GM23338 (cell line): ENCODE measurements around the gene TRAF3. TPM values are rescaled to one million over a fixed set of nuclear protein-coding genes. Genes with fewer than 3 reads are reported as not detected.

ENCODE experiments used
- ATAC-seq: fragments of 200-7000 bp; cut with Tn5 transposase; 3 replicates; pipeline ENCODE4 v1.9.1; 2020
- DNase-seq: peaks from one replicate; pipeline ENCODE4 v3.0.0-alpha.2; 2015; ENCODE audit warnings: low spot score
- H2AFZ ChIP-seq: fragments of 200-600 bp; sonication (generic); 2 replicates; pipeline ENCODE4 v1.8.0; 2016; ENCODE audit warnings: antibody characterized with exemption, mild to moderate bottlenecking, moderate library complexity
- H3F3A ChIP-seq: fragments of 200-600 bp; sonication (generic); replicated peaks from 2 replicates; pipeline ENCODE4 v1.8.0; 2017; ENCODE audit warnings: antibody characterized with exemption, mixed run types, low read depth
- H3K27ac ChIP-seq: fragments of 200-600 bp; sonication (generic); 2 replicates; pipeline ENCODE4 v1.6.1; 2016; ENCODE audit warnings: low read depth
- H3K27me3 ChIP-seq: fragments of 200-600 bp; sonication (generic); 2 replicates; pipeline ENCODE4 v1.8.0; 2016; ENCODE audit warnings: mild to moderate bottlenecking, mixed run types, moderate library complexity; ENCODE audit not compliant: insufficient read depth
- H3K36me3 ChIP-seq: fragments of 200-600 bp; sonication (generic); 2 replicates; pipeline ENCODE4 v1.8.0; 2016; ENCODE audit warnings: mild to moderate bottlenecking; ENCODE audit not compliant: insufficient read depth
- H3K4me1 ChIP-seq: fragments of 200-600 bp; sonication (generic); 2 replicates; pipeline ENCODE4 v1.8.0; 2016; ENCODE audit warnings: mild to moderate bottlenecking, moderate library complexity; ENCODE audit not compliant: insufficient read depth
- H3K4me2 ChIP-seq: fragments of 200-600 bp; sonication (generic); 2 replicates; pipeline ENCODE4 v1.7.1; 2017; ENCODE audit warnings: mixed run types
- H3K4me3 ChIP-seq: fragments of 200-600 bp; sonication (generic); 2 replicates; pipeline ENCODE4 v1.6.1; 2016; ENCODE audit warnings: mixed run types
- H3K79me2 ChIP-seq: fragments of 200-600 bp; sonication (generic); replicated peaks from 2 replicates; pipeline ENCODE4 v1.8.0; 2017; ENCODE audit warnings: mild to moderate bottlenecking; ENCODE audit not compliant: insufficient read depth
- H3K9me2 ChIP-seq: fragments of 200-600 bp; sonication (generic); 2 replicates; pipeline ENCODE4 v1.8.0; 2017; ENCODE audit not compliant: insufficient read depth
- H4K20me1 ChIP-seq: fragments of 200-600 bp; sonication (generic); replicated peaks from 2 replicates; pipeline ENCODE4 v1.8.0; 2017; ENCODE audit warnings: mild to moderate bottlenecking; ENCODE audit not compliant: insufficient read depth
- H3K27ac Mint-ChIP-seq: 2 replicates; pipeline ENCODE4 v1.8.0; 2020; ENCODE audit warnings: inconsistent platforms, mild to moderate bottlenecking, moderate library complexity, mixed read lengths
- H3K27me3 Mint-ChIP-seq: 3 replicates; pipeline ENCODE4 v1.8.0; 2022; ENCODE audit warnings: low read depth, mild to moderate bottlenecking, moderate library complexity, mixed read lengths, inconsistent platforms; ENCODE audit not compliant: insufficient read depth, poor library complexity
- H3K36me3 Mint-ChIP-seq: 3 replicates; pipeline ENCODE4 v1.8.0; 2021; ENCODE audit warnings: low read depth, mild to moderate bottlenecking, inconsistent platforms, moderate library complexity, mixed read lengths
- H3K4me1 Mint-ChIP-seq: 3 replicates; pipeline ENCODE4 v1.8.0; 2020; ENCODE audit warnings: mild to moderate bottlenecking, inconsistent platforms, mixed read lengths
- H3K4me3 Mint-ChIP-seq: 3 replicates; pipeline ENCODE4 v1.8.0; 2021; ENCODE audit warnings: moderate library complexity, mild to moderate bottlenecking, inconsistent platforms, mixed read lengths
- H3K9me3 Mint-ChIP-seq: 3 replicates; pipeline ENCODE4 v1.8.0; 2020; ENCODE audit warnings: moderate library complexity, mild to moderate bottlenecking, inconsistent platforms, mixed read lengths
- CREB1 ChIP-seq: fragments of 250-450 bp; sonication (Bioruptor Pico); IDR thresholded peaks from 2 replicates; pipeline ENCODE4 v1.5.0; 2020; ENCODE audit warnings: low read depth, mild to moderate bottlenecking, moderate library complexity
- EZH2 ChIP-seq: fragments of 200-600 bp; sonication (generic); IDR thresholded peaks from one replicate; pipeline ENCODE4 v1.8.0; 2017; ENCODE audit warnings: antibody characterized with exemption, mild to moderate bottlenecking, low read depth; ENCODE audit not compliant: unreplicated experiment
- JUNB ChIP-seq: IDR thresholded peaks from one replicate; pipeline ENCODE4 v1.6.1; 2016; ENCODE audit warnings: antibody characterized with exemption; ENCODE audit not compliant: unreplicated experiment
- NANOG ChIP-seq: IDR thresholded peaks from 2 replicates; pipeline ENCODE4 v1.6.1; 2016; ENCODE audit warnings: antibody characterized with exemption, borderline replicate concordance
- POLR2AphosphoS5 ChIP-seq: IDR thresholded peaks from 2 replicates; pipeline ENCODE4 v1.6.1; 2016; ENCODE audit warnings: antibody characterized with exemption, low read depth
- REST ChIP-seq: IDR thresholded peaks from one replicate; pipeline ENCODE4 v1.6.1; 2018; ENCODE audit warnings: antibody characterized with exemption; ENCODE audit not compliant: unreplicated experiment
- ZNF114 ChIP-seq: fragments of 250-450 bp; sonication (Bioruptor Pico); IDR thresholded peaks from 2 replicates; pipeline ENCODE4 v1.5.0; 2020; ENCODE audit warnings: mild to moderate bottlenecking, moderate library complexity
- ZNF331 ChIP-seq: fragments of 250-450 bp; sonication (Bioruptor Pico); IDR thresholded peaks from 2 replicates; pipeline ENCODE4 v1.5.0; 2020; ENCODE audit warnings: low read depth, mild to moderate bottlenecking, moderate library complexity
- ZNF462 ChIP-seq: fragments of 250-450 bp; sonication (Bioruptor Pico); IDR thresholded peaks from 2 replicates; pipeline ENCODE4 v1.5.0; 2020; ENCODE audit warnings: mild to moderate bottlenecking, moderate library complexity
- polyA plus RNA-seq: library from polyadenylated mRNA; unstranded; fragments of >200 nt; fragmentation: Nextera tagmentation; extraction: Ambion mirVana; gene quantifications from 2 replicates; pipeline ENCODE4 v1.2.1, GENCODE V29; 2016
- total RNA-seq: library from RNA; depleted of rRNA; stranded (reverse); fragments of >200 nt; shearing (Covaris generic); gene quantifications from 2 replicates; pipeline ENCODE4 v1.2.3, GENCODE V29; 2014
- TF ChIP-seq, protein P1 (sequence below), 2 experiments: fragments of 200-600 bp in 1 of 2; sonication (generic) in 1 of 2; conservative IDR thresholded peaks; 2 replicates each; pipeline versions ENCODE4 v1.5.1 to v1.6.1; 2016 to 2017; ENCODE audit warnings: antibody characterized with exemption in 2 of 2, low read depth in 2 of 2, mild to moderate bottlenecking in 2 of 2, moderate library complexity in 1 of 2

The TRAF3 gene
- total and polyA plus RNA-seq, 2 experiments from 2014 or later = 3.7 to 9.3 TPM

DNA sequence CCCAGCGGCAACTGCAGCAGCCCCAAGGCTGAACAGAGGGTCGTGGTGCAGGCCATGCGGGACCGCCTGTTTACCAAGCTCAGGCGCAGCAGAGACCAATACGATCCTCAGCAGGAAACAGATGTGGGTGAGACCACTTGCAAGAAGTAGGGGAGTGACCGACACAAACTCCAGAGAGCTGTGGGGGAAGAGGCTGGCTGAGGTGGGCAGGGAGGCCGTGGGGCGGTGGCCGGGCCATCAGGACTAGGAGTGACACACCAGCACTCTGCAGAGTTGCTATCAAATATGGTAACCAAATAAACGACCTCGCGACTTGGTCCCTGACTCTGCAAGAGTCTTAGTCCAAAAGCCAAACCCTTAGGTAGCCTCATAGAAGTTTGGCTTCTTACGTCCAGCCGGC is 175.9 kb downstream of the TRAF3 start:
- no peaks in the 10 kb centered on the region for H3F3A ChIP-seq
- H4K20me1 ChIP-seq = no peaks in the 10 kb centered on the region; the same call in 1 of the 2 replicates
- no peaks in the 10 kb centered on the region for H3K27me3 ChIP-seq
- Mint-ChIP-seq H3K4me3 (no peak overlapping the region), H3K36me3 (peaks cover 68% of the 10 kb centered on the region), H3K27ac (no peak overlapping the region), H3K9me3 (no peaks in the 10 kb centered on the region), H3K4me1 (no peaks in the 10 kb centered on the region), H3K27me3 (peaks cover 3% of the 10 kb centered on the region)
- H3K27ac ChIP-seq = no peak overlapping the region
- H3K79me2 ChIP-seq = no peaks in the 10 kb centered on the region
- H3K4me1 ChIP-seq = no peaks in the 10 kb centered on the region
- TF ChIP-seq ZNF114 (CRISPR knock-in tag) = no peak
- no peak for TF ChIP-seq ZNF462 (CRISPR knock-in tag)
- TF ChIP-seq ZNF331 (CRISPR knock-in tag) = no peak
- H3K4me3 ChIP-seq = no peak overlapping the region
- no peak overlapping the region for H3K4me2 ChIP-seq
- H3K9me2 ChIP-seq = no peaks in the 10 kb centered on the region
- H2AFZ ChIP-seq = no peak overlapping the region
- ATAC-seq (no peak), DNase-seq (no peak)
- H3K36me3 ChIP-seq = peaks cover 13% of the 10 kb centered on the region

- H3K36me3 Mint-ChIP-seq = peaks cover 70% of the 10 kb centered on the region
- H3K36me3 ChIP-seq = peaks cover 14% of the 10 kb centered on the region
- TF ChIP-seq POLR2AphosphoS5 (no peak), NANOG (no peak), EZH2 (no peak), JUNB (no peak), REST (no peak), ZNF114 (CRISPR knock-in tag) (no peak), CREB1 (no peak)
- TF ChIP-seq, protein P1, sequence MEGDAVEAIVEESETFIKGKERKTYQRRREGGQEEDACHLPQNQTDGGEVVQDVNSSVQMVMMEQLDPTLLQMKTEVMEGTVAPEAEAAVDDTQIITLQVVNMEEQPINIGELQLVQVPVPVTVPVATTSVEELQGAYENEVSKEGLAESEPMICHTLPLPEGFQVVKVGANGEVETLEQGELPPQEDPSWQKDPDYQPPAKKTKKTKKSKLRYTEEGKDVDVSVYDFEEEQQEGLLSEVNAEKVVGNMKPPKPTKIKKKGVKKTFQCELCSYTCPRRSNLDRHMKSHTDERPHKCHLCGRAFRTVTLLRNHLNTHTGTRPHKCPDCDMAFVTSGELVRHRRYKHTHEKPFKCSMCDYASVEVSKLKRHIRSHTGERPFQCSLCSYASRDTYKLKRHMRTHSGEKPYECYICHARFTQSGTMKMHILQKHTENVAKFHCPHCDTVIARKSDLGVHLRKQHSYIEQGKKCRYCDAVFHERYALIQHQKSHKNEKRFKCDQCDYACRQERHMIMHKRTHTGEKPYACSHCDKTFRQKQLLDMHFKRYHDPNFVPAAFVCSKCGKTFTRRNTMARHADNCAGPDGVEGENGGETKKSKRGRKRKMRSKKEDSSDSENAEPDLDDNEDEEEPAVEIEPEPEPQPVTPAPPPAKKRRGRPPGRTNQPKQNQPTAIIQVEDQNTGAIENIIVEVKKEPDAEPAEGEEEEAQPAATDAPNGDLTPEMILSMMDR (conservative IDR thresholded peaks at IDR 0.05; ENCODE audit: low read depth in 2 of 2) = no peak
These were observed 177.0 kb downstream of the TRAF3 start for GRCh38 chr14:102954081-102954789.

More at GRCh38 chr14:102954081-102954789, 177.0 kb downstream of the TRAF3 start:
- Histone ChIP-seq H3K9me2 (no peaks in the 10 kb centered on the region), H3F3A (no peaks in the 10 kb centered on the region), H3K27me3 (no peaks in the 10 kb centered on the region), H3K4me1 (no peaks in the 10 kb centered on the region), H3K4me3 (no peak overlapping the region), H3K79me2 (no peaks in the 10 kb centered on the region), H3K4me2 (no peak overlapping the region), H3K27ac (no peak overlapping the region), H2AFZ (no peak overlapping the region), H4K20me1 (no peaks in the 10 kb centered on the region; the same call in 1 of the 2 replicates)
- ATAC-seq (no peak), DNase-seq (no peak)
- Mint-ChIP-seq H3K4me1 (no peaks in the 10 kb centered on the region), H3K9me3 (no peaks in the 10 kb centered on the region), H3K27ac (no peak overlapping the region), H3K4me3 (no peak overlapping the region), H3K27me3 (peaks cover 3% of the 10 kb centered on the region)
